ENCODE results near the gene OCA2.

The OCA2 gene

DNA sequence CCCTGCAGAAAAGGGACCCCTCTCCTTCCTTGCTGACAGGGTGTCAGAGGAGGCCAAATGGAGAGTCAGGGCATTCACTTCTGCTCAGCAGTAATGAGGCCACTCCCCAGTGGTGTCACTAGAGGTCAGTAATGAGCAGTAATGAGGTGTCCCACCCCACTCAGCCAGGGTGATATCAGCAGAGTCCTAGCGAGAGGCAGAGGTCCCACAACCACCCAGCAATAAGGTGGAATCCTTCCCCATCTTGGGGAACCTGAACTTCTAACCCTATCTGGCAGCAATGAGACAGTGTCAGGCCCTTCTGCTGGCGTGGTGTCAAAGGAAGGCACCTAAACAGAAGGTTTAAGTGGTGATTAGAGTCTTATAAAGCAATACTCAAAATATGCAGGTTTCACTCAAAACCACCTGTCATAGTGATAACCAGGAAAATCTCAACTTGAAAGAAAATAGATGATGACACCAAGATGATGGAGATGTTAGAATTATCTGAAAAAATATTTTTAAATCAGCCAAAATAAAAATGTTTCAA is 12.9 kb downstream of the OCA2 start:
- Histone ChIP-seq H3K27me3 (ENCODE audit: low read depth, low read length) (no peaks in the 10 kb centered on the region), H3K9me3 (ENCODE audit: control insufficient read depth in 1 of 2, low read length in 2 of 2) (peaks cover 2 to 8% of the 10 kb centered on the region in 2 donors), H3K4me1 (ENCODE audit: control insufficient read depth in 1 of 2, insufficient read depth in 2 of 2, low read length in 2 of 2) (no peaks in the 10 kb centered on the region), H3K4me3 (ENCODE audit: low read depth in 1 of 2, low read length in 2 of 2) (no peak overlapping the region), H3K36me3 (ENCODE audit: control insufficient read depth in 1 of 2, insufficient read depth in 2 of 2, low read length in 2 of 2) (no peaks in the 10 kb centered on the region), H3K27ac (ENCODE audit: low read length) (no peak overlapping the region)

GRCh38 chr15:28085489-28086174 is 13.5 kb downstream of the OCA2 start:
- Histone ChIP-seq H3K27ac (ENCODE audit: low read length) (no peak overlapping the region), H3K4me1 (ENCODE audit: control insufficient read depth in 1 of 2, insufficient read depth in 2 of 2, low read length in 2 of 2) (no peaks in the 10 kb centered on the region), H3K27me3 (ENCODE audit: low read depth, low read length) (no peaks in the 10 kb centered on the region), H3K4me3 (ENCODE audit: low read depth in 1 of 2, low read length in 2 of 2) (no peak overlapping the region), H3K9me3 (ENCODE audit: control insufficient read depth in 1 of 2, low read length in 2 of 2) (peaks cover 0 to 4% of the 10 kb centered on the region in 2 donors), H3K36me3 (ENCODE audit: control insufficient read depth in 1 of 2, insufficient read depth in 2 of 2, low read length in 2 of 2) (no peaks in the 10 kb centered on the region)

GRCh38 chr15:28084547-28084946 is 14.6 kb downstream of the OCA2 start:
- no peaks in the 10 kb centered on the region for H3K4me1 ChIP-seq (ENCODE audit: control insufficient read depth in 1 of 2, insufficient read depth in 2 of 2, low read length in 2 of 2)
- H3K27me3 ChIP-seq (ENCODE audit: low read depth, low read length) = no peaks in the 10 kb centered on the region
- H3K4me3 ChIP-seq (ENCODE audit: low read depth in 1 of 2, low read length in 2 of 2) = no peak overlapping the region
- no peak overlapping the region for H3K27ac ChIP-seq (ENCODE audit: low read length)
- no peaks in the 10 kb centered on the region for H3K9me3 ChIP-seq (ENCODE audit: control insufficient read depth in 1 of 2, low read length in 2 of 2)
- no peaks in the 10 kb centered on the region for H3K36me3 ChIP-seq (ENCODE audit: control insufficient read depth in 1 of 2, insufficient read depth in 2 of 2, low read length in 2 of 2)

- H3K9me3 ChIP-seq (ENCODE audit: control insufficient read depth in 1 of 2, low read length in 2 of 2) = no peaks in the 10 kb centered on the region
- no peaks in the 10 kb centered on the region for H3K27me3 ChIP-seq (ENCODE audit: low read depth, low read length)
- H3K27ac ChIP-seq (ENCODE audit: low read length) = no peak overlapping the region
- no peak overlapping the region for H3K4me3 ChIP-seq (ENCODE audit: low read depth in 1 of 2, low read length in 2 of 2)
- no peaks in the 10 kb centered on the region for H3K36me3 ChIP-seq (ENCODE audit: control insufficient read depth in 1 of 2, insufficient read depth in 2 of 2, low read length in 2 of 2)
- H3K4me1 ChIP-seq (ENCODE audit: control insufficient read depth in 1 of 2, insufficient read depth in 2 of 2, low read length in 2 of 2) = no peaks in the 10 kb centered on the region
These were observed 16.0 kb downstream of the OCA2 start for GRCh38 chr15:28082891-28083684.

- Histone ChIP-seq H3K36me3 (ENCODE audit: control insufficient read depth in 1 of 2, insufficient read depth in 2 of 2, low read length in 2 of 2) (no peaks in the 10 kb centered on the region), H3K27me3 (ENCODE audit: low read depth, low read length) (no peaks in the 10 kb centered on the region), H3K9me3 (ENCODE audit: control insufficient read depth in 1 of 2, low read length in 2 of 2) (no peaks in the 10 kb centered on the region), H3K4me3 (ENCODE audit: low read depth in 1 of 2, low read length in 2 of 2) (no peak overlapping the region), H3K4me1 (ENCODE audit: control insufficient read depth in 1 of 2, insufficient read depth in 2 of 2, low read length in 2 of 2) (no peaks in the 10 kb centered on the region), H3K27ac (ENCODE audit: low read length) (no peak overlapping the region)
These were observed 17.5 kb downstream of the OCA2 start for GRCh38 chr15:28081594-28081993.

GRCh38 chr15:28080386-28080785 is 18.7 kb downstream of the OCA2 start:
- no peaks in the 10 kb centered on the region for H3K9me3 ChIP-seq (ENCODE audit: control insufficient read depth in 1 of 2, low read length in 2 of 2)
- no peaks in the 10 kb centered on the region for H3K4me1 ChIP-seq (ENCODE audit: control insufficient read depth in 1 of 2, insufficient read depth in 2 of 2, low read length in 2 of 2)
- no peaks in the 10 kb centered on the region for H3K36me3 ChIP-seq (ENCODE audit: control insufficient read depth in 1 of 2, insufficient read depth in 2 of 2, low read length in 2 of 2)
- no peak overlapping the region for H3K27ac ChIP-seq (ENCODE audit: low read length)
- no peak overlapping the region for H3K4me3 ChIP-seq (ENCODE audit: low read depth in 1 of 2, low read length in 2 of 2)
- no peaks in the 10 kb centered on the region for H3K27me3 ChIP-seq (ENCODE audit: low read depth, low read length)

DNA sequence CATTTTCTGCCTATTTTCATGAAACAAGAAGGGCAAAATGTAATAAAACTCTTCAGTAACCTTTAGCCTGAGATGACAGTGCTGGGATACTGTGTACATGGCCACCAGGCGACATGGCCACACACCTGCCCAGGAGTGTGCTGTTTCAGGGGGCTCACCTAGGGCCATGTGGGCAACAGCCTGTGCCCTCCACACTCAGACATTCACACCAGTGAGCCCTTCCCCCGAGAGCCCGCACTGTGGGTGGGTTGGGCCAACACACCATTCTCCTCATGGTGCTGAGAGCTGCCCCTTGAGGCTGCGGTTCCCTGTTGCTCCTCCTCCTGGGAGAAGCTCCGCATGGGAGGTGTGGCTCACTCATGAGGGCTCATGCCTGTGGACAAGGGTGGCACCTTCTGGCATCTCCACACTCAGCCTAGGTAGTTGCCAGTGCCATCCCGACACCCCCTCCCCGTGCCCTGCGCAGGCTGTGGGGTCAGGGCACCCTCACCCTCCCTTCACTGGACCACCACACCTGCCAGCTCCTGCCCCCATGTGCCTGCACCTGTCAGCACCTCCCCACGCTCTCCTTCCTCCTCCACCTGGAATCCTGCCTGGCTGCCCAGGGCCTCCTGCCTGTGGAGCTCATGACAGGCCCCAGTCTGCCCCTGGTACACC is 19.7 kb downstream of the OCA2 start:
- no peak overlapping the region for H3K27ac ChIP-seq (ENCODE audit: low read length)
- H3K4me3 ChIP-seq (ENCODE audit: low read depth in 1 of 2, low read length in 2 of 2) = no peak overlapping the region
- H3K36me3 ChIP-seq (ENCODE audit: control insufficient read depth in 1 of 2, insufficient read depth in 2 of 2, low read length in 2 of 2) = no peaks in the 10 kb centered on the region

GRCh38 chr15:28078191-28078719 is 20.9 kb downstream of the OCA2 start:
- H3K27me3 ChIP-seq (ENCODE audit: low read depth, low read length) = no peaks in the 10 kb centered on the region
- H3K4me3 ChIP-seq (ENCODE audit: low read depth in 1 of 2, low read length in 2 of 2) = no peak overlapping the region
- H3K36me3 ChIP-seq (ENCODE audit: control insufficient read depth in 1 of 2, insufficient read depth in 2 of 2, low read length in 2 of 2) = no peaks in the 10 kb centered on the region
- no peak overlapping the region for H3K27ac ChIP-seq (ENCODE audit: low read length)
- no peaks in the 10 kb centered on the region for H3K4me1 ChIP-seq (ENCODE audit: control insufficient read depth in 1 of 2, insufficient read depth in 2 of 2, low read length in 2 of 2)
- no peaks in the 10 kb centered on the region for H3K9me3 ChIP-seq (ENCODE audit: control insufficient read depth in 1 of 2, low read length in 2 of 2)

More for the DNA sequence above, 19.7 kb downstream of the OCA2 start:
- no peaks in the 10 kb centered on the region for H3K27me3 ChIP-seq (ENCODE audit: low read depth, low read length)
- H3K9me3 ChIP-seq (ENCODE audit: control insufficient read depth in 1 of 2, low read length in 2 of 2) = no peaks in the 10 kb centered on the region
- H3K4me1 ChIP-seq (ENCODE audit: control insufficient read depth in 1 of 2, insufficient read depth in 2 of 2, low read length in 2 of 2) = no peaks in the 10 kb centered on the region

- Histone ChIP-seq H3K4me3 (ENCODE audit: low read depth in 1 of 2, low read length in 2 of 2) (no peak overlapping the region), H3K4me1 (ENCODE audit: control insufficient read depth in 1 of 2, insufficient read depth in 2 of 2, low read length in 2 of 2) (no peaks in the 10 kb centered on the region), H3K9me3 (ENCODE audit: control insufficient read depth in 1 of 2, low read length in 2 of 2) (no peaks in the 10 kb centered on the region), H3K36me3 (ENCODE audit: control insufficient read depth in 1 of 2, insufficient read depth in 2 of 2, low read length in 2 of 2) (no peaks in the 10 kb centered on the region), H3K27ac (ENCODE audit: low read length) (no peak overlapping the region), H3K27me3 (ENCODE audit: low read depth, low read length) (no peaks in the 10 kb centered on the region)
These were observed 23.5 kb downstream of the OCA2 start for GRCh38 chr15:28075573-28075972.

- H3K9me3 ChIP-seq (ENCODE audit: control insufficient read depth in 1 of 2, low read length in 2 of 2) = peaks cover 0 to 2% of the 10 kb centered on the region in 2 donors
- H3K36me3 ChIP-seq (ENCODE audit: control insufficient read depth in 1 of 2, insufficient read depth in 2 of 2, low read length in 2 of 2) = no peaks in the 10 kb centered on the region
- no peak overlapping the region for H3K4me3 ChIP-seq (ENCODE audit: low read depth in 1 of 2, low read length in 2 of 2)
- H3K27ac ChIP-seq (ENCODE audit: low read length) = no peak overlapping the region
- H3K4me1 ChIP-seq (ENCODE audit: control insufficient read depth in 1 of 2, insufficient read depth in 2 of 2, low read length in 2 of 2) = no peaks in the 10 kb centered on the region
- H3K27me3 ChIP-seq (ENCODE audit: low read depth, low read length) = no peaks in the 10 kb centered on the region
These were observed 30.2 kb downstream of the OCA2 start for GRCh38 chr15:28068930-28069329.

DNA sequence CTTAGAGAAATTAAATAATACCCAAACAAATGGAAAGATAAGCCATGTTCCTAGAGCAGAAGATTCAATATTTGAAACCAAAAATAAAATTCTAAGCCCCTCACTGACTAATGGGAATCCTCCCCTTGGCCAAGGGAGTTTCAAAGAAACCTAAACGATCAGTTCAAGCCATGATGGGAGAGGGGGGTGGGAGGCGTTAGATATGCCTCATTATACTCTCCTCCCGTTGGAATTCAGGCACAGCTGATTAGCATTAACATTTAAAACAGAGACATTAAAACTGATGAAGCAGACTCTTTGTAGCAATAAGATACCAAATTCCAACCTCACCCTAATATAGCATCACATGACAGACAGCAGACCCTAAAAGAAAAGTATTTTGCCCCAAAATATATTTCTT is 32.9 kb downstream of the OCA2 start:
- Histone ChIP-seq H3K4me1 (ENCODE audit: control insufficient read depth in 1 of 2, insufficient read depth in 2 of 2, low read length in 2 of 2) (no peaks in the 10 kb centered on the region), H3K27ac (ENCODE audit: low read length) (no peak overlapping the region), H3K9me3 (ENCODE audit: control insufficient read depth in 1 of 2, low read length in 2 of 2) (peaks cover 0 to 15% of the 10 kb centered on the region in 2 donors), H3K4me3 (ENCODE audit: low read depth in 1 of 2, low read length in 2 of 2) (no peak overlapping the region), H3K27me3 (ENCODE audit: low read depth, low read length) (no peaks in the 10 kb centered on the region), H3K36me3 (ENCODE audit: control insufficient read depth in 1 of 2, insufficient read depth in 2 of 2, low read length in 2 of 2) (no peaks in the 10 kb centered on the region)

Measured in muscle layer of duodenum (tissue), 2 donors.